ENCODE results near the gene F2R. TPM values are rescaled to one million over a fixed set of nuclear protein-coding genes. Genes with fewer than 3 reads are reported as not detected.
A peak's percentile ranks its signal among the peaks of the same experiment; 100 is the strongest.

F2R gene
- total RNA-seq, 4 donors from 2014 or later, result 0.38 to 13.0 (median 4.9) TPM

GRCh38 chr5:76728965-76729364 is 13.0 kb downstream of the F2R start:
- Histone ChIP-seq H3K9me3 (peaks cover 0 to 24% (median 16%) of the 10 kb centered on the region in 3 donors), H3K27me3 (no peaks in the 10 kb centered on the region), H3K36me3 (peaks cover 0 to 14% (median 0%) of the 10 kb centered on the region in 3 donors), H3K4me3 (no peak overlapping the region), H3K4me1 (no peaks in the 10 kb centered on the region), H3K27ac (no peak overlapping the region)
- TF ChIP-seq POLR2A (IDR thresholded peaks at IDR 0.05) (no peak), CTCF (IDR thresholded peaks at IDR 0.05) (no peak)
- DNase-seq, result no peak
- 51 to 57% methylated on average over 4 of the region's 4 CpGs for WGBS, 2 donors
- intact Hi-C loops (cut with DNase I), result no loop called here

- intact Hi-C loops (cut with DNase I), result no loop called here
- no peak for TF ChIP-seq POLR2A (IDR thresholded peaks at IDR 0.05)
- TF ChIP-seq CTCF (IDR thresholded peaks at IDR 0.05), result no peak
- DNase-seq, result no peak
Measured at GRCh38 chr5:76729373-76730290, 13.7 kb downstream of the F2R start.

GRCh38 chr5:76732405-76733048 is 16.6 kb downstream of the F2R start:
- H3K36me3 ChIP-seq, result peaks cover 0 to 14% (median 0%) of the 10 kb centered on the region in 3 donors
- peak overlapping the region in 1 of 4 donors; percentile 37 for H3K27ac ChIP-seq
- H3K9me3 ChIP-seq, result peaks cover 0 to 24% (median 16%) of the 10 kb centered on the region in 3 donors
- DNase-seq, result no peak
- TF ChIP-seq CTCF (IDR thresholded peaks at IDR 0.05) (no peak), POLR2A (IDR thresholded peaks at IDR 0.05) (no peak)
- no peaks in the 10 kb centered on the region for H3K27me3 ChIP-seq
- intact Hi-C loops (cut with DNase I), result no loop called here
- no peaks in the 10 kb centered on the region for H3K4me1 ChIP-seq
- 84 to 89% methylated on average over 14 to 15 of the region's 15 CpGs for WGBS, 2 donors
- H3K4me3 ChIP-seq, result no peak overlapping the region

More at GRCh38 chr5:76729373-76730290, 13.7 kb downstream of the F2R start:
- no peak overlapping the region for H3K4me3 ChIP-seq
- no peaks in the 10 kb centered on the region for H3K27me3 ChIP-seq
- WGBS, 2 donors, result 89 to 91% methylated on average over 5 of the region's 5 CpGs
- peaks cover 0 to 14% (median 0%) of the 10 kb centered on the region in 3 donors for H3K36me3 ChIP-seq
- peaks cover 0 to 24% (median 16%) of the 10 kb centered on the region in 3 donors for H3K9me3 ChIP-seq
- no peaks in the 10 kb centered on the region for H3K4me1 ChIP-seq
- H3K27ac ChIP-seq, result no peak overlapping the region

- Histone ChIP-seq H3K36me3 (peaks cover 0 to 14% (median 0%) of the 10 kb centered on the region in 3 donors), H3K4me1 (no peaks in the 10 kb centered on the region), H3K4me3 (no peak overlapping the region), H3K9me3 (peaks cover 0 to 21% (median 16%) of the 10 kb centered on the region in 3 donors), H3K27ac (peak overlapping the region in 1 of 4 donors; percentile 37), H3K27me3 (no peaks in the 10 kb centered on the region)
- intact Hi-C loops (cut with DNase I), result no loop called here
- DNase-seq, result no peak
- TF ChIP-seq POLR2A (IDR thresholded peaks at IDR 0.05) (peak in 1 of 4 donors; percentile 23), CTCF (IDR thresholded peaks at IDR 0.05) (no peak)
- 78 to 88% methylated on average over 13 of the region's 13 CpGs for WGBS, 2 donors
Measured at GRCh38 chr5:76733049-76733417, 17.1 kb downstream of the F2R start.

All from esophagus squamous epithelium (tissue), 5 donors.